Measurements from ENCODE around the gene CCDC136.
A peak's percentile ranks its signal among the peaks of the same experiment; 100 is the strongest.

CCDC136 gene

GRCh38 chr7:128777156-128778123, 14.3 kb upstream of the CCDC136 start:
- peak; percentile 36 for DNase-seq

- no peak for DNase-seq
Measured at GRCh38 chr7:128778946-128779345, 12.8 kb upstream of the CCDC136 start.

- DNase-seq: peak; percentile 89
Measured at GRCh38 chr7:128781126-128781525, 10.6 kb upstream of the CCDC136 start.

- no peak for DNase-seq
Measured at GRCh38 chr7:128781851-128782250, 9.9 kb upstream of the CCDC136 start.

- peak; percentile 90 for DNase-seq
Measured at GRCh38 chr7:128783143-128783861, 8.5 kb upstream of the CCDC136 start.

- DNase-seq: no peak
Measured at GRCh38 chr7:128785738-128786137, 6.0 kb upstream of the CCDC136 start.

GRCh38 chr7:128788446-128789412, 3.0 kb upstream of the CCDC136 start:
- no peak for DNase-seq

GRCh38 chr7:128790315-128791041, 1.3 kb upstream of the CCDC136 start:
- DNase-seq: no peak

GRCh38 chr7:128791972-128792327, 182 bp downstream of the CCDC136 start:
- DNase-seq: peak; percentile 39

- no peak for DNase-seq
Measured at GRCh38 chr7:128792471-128793180, 858 bp downstream of the CCDC136 start.

GRCh38 chr7:128793181-128793547, 1.4 kb downstream of the CCDC136 start:
- DNase-seq: no peak

GRCh38 chr7:128794020-128794419, 2.3 kb downstream of the CCDC136 start:
- no peak for DNase-seq

GRCh38 chr7:128794436-128794835, 2.7 kb downstream of the CCDC136 start:
- no peak for DNase-seq

GRCh38 chr7:128795129-128795528, 3.4 kb downstream of the CCDC136 start:
- no peak for DNase-seq

GRCh38 chr7:128796327-128796726, 4.6 kb downstream of the CCDC136 start:
- DNase-seq: peak; percentile 92

GRCh38 chr7:128799451-128799850, 7.7 kb downstream of the CCDC136 start:
- no peak for DNase-seq

GRCh38 chr7:128800567-128800966, 8.8 kb downstream of the CCDC136 start:
- no peak for DNase-seq

GRCh38 chr7:128801003-128801402, 9.2 kb downstream of the CCDC136 start:
- no peak for DNase-seq

GRCh38 chr7:128801667-128802418, 10.1 kb downstream of the CCDC136 start:
- no peak for DNase-seq

GRCh38 chr7:128804484-128804883, 12.7 kb downstream of the CCDC136 start:
- DNase-seq: no peak

GRCh38 chr7:128805225-128805624, 13.5 kb downstream of the CCDC136 start:
- DNase-seq: no peak

Data from fibroblast of skin of right biceps (primary cell).